Lower leg skin (tissue), 3 donors: ENCODE data around the gene PXYLP1.

Experiments
- CTCF ChIP-seq, 3 donors: fragments of 450-650 bp; IDR thresholded peaks; one replicate each; pipeline ENCODE4 v1.5.1; 2016; ENCODE audit warnings: antibody characterized with exemption in 3 of 3, mild to moderate bottlenecking in 3 of 3, moderate library complexity in 2 of 3
- POLR2A ChIP-seq, 2 donors: fragments of 450-650 bp; IDR thresholded peaks; one replicate each; pipeline ENCODE4 v1.6.1; 2016 to 2017; ENCODE audit warnings: antibody characterized with exemption in 2 of 2, mild to moderate bottlenecking in 1 of 2, moderate library complexity in 1 of 2

- TF ChIP-seq CTCF (IDR thresholded peaks at IDR 0.05) (no peak), POLR2A (IDR thresholded peaks at IDR 0.05) (no peak)
Observed at GRCh38 chr3:141201122-141201521, 30.5 kb upstream of the PXYLP1 start.
